Putamen (tissue), 1 donor: ENCODE results near the gene SDHC.

Experiments used
- DNase-seq: peaks from one replicate; pipeline ENCODE4 v3.0.0-alpha.2; 2016; ENCODE audit warnings: low spot score

SDHC gene, protein sequence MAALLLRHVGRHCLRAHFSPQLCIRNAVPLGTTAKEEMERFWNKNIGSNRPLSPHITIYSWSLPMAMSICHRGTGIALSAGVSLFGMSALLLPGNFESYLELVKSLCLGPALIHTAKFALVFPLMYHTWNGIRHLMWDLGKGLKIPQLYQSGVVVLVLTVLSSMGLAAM

DNA sequence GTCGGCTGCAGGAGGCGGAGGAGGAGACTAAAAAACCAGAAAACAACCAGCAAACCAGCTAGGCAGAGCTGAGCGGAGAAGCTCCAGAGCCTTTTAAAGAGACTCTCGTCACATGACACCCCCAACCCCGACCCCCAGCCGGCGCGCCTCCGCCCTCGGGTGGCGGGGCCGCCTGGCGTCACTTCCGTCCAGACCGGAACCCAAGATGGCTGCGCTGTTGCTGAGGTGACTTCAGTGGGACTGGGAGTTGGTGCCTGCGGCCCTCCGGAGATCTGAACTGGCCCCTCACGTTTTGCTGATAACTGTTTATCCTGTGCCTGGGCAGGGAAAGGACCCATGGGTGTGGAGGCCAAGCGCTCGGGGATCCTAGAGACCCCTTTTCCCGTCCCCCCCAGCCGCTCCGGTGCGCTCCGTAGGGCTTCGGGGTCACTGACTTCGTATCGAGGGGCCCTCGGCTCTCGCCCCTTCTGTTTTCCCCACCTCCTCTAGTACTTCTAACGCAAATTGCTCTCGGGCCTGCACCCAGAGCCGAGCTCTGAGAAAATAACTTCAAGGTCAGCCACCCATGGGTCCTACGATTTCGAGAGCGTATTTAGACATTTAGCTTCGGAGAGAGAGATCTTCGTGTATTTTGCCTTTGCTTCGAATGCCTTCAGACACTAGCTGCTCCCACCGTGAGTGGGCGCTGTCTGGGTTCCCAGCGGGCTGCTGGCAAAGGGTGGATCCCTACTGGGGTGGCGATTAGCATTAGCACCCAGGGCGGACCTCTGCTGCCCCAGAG is at the start of gene SDHC:
Gene SDHC, plus strand, starts transcription at position 181 of the 781 bp plus-strand sequence. Its CDS starts 25 bp downstream, at position 206.
- DNase-seq: peak; percentile 94

- no peak for DNase-seq
Observed at GRCh38 chr1:161265305-161265704, 48.9 kb upstream of the SDHC start.

DNA sequence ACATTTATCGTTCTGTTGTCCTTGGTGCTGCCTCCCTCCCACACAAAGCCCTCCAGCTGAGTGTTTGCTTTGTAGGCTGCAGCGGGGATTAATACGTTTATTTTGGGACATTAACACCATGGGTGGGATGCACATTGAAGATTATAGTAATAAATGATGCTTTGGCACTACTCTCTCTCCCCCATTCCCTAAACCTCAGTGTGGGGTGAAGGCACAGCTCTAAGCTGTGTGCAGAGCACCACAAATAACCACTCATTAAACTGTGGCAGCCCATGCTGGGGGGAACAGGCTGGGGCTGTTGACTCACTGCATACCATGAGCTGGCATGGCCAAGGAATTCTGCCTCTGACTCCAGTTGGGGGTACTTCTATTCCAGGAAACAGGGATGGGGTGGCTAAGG is 48.0 kb upstream of the SDHC start:
- DNase-seq: no peak

- DNase-seq: no peak
Observed at GRCh38 chr1:161266836-161267235, 47.3 kb upstream of the SDHC start.

- no peak for DNase-seq
Observed at GRCh38 chr1:161267321-161267720, 46.9 kb upstream of the SDHC start.

GRCh38 chr1:161273402-161273801 is 40.8 kb upstream of the SDHC start:
- DNase-seq: no peak

DNA sequence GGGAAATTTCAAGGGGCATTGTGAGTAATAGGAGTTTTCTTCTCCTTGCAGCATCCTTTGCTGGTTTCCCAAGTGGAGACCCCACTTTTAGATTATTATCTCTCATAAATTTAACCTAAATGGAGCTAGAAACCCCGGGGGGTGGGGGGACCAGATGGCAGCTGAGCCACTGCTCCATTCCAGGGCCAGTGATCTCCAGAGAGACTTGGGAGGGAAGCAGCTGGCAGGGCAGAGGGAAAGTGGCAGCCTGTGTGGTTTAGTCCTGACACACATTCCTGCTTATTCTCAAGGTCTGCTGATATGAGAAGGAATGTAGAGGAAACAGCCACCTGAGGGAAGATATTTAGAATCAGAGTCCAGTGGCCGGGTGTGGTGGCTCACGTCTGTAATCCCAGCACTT is 39.3 kb upstream of the SDHC start:
- DNase-seq: no peak

- DNase-seq: no peak
Observed at GRCh38 chr1:161282991-161283390, 31.2 kb upstream of the SDHC start.

- DNase-seq: no peak
Observed at GRCh38 chr1:161285113-161285512, 29.1 kb upstream of the SDHC start.

DNA sequence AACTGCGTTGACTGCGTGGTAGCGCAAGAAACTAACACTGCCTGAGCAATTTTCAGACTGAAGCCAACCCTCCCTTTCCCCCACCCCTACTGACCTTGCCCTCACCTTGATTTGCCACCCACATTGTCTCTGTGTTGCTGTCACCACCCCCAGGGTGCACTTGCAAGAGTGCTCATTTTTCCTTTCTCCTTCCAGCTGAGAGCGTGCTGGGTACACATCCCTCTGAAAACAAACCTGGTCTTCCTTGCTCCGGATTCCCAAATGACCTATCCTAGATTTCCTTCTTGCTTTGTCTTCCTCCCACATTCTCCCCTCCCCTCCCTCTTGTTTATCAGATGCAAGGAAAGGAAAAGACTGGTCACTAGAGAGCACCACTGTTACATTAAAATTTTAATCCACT is 28.7 kb upstream of the SDHC start:
- DNase-seq: peak; percentile 46

- no peak for DNase-seq
Observed at GRCh38 chr1:161287482-161288054, 26.6 kb upstream of the SDHC start.

GRCh38 chr1:161290779-161291178 is 23.4 kb upstream of the SDHC start:
- DNase-seq: no peak

- no peak for DNase-seq
Observed at GRCh38 chr1:161297415-161297814, 16.8 kb upstream of the SDHC start.

DNA sequence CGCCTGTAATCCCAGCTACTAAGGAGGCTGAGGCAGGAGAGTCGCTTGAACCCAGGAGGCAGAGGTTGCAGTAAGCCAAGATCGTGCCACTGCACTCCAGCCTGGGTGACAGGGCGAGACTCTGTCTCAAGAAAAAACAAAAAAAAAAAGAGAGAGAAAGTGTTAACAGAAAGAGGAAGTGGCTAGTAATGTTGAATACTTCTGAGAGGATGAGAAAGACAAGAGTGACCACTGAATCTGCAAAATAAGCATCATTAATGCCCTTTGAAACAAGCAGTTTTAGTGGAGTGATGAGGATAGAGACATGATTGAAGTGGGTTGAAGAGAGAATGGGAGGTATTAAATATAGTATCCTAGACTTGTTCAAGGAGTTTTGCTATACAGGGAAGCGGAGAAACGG is 16.1 kb upstream of the SDHC start:
- DNase-seq: no peak

DNA sequence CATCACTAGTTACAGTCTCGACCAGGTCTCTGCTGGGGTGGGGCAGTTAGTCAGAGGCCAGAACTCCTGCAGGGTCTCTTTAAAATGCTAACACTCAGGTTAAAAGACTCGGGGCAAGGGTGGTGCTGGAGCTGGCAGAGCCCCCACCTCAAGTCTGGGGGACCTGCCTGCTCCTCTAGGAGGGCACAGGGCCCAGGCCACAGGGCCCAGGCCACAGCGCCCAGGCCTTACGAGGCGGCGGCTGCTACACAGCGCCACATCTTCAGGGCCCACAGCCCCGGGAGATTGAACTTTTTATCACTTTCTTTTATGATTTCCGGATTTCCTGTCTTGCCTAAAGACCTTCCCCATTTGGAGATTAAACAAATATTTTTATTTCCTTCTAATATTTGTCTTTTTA is 14.8 kb upstream of the SDHC start:
- DNase-seq: no peak

DNA sequence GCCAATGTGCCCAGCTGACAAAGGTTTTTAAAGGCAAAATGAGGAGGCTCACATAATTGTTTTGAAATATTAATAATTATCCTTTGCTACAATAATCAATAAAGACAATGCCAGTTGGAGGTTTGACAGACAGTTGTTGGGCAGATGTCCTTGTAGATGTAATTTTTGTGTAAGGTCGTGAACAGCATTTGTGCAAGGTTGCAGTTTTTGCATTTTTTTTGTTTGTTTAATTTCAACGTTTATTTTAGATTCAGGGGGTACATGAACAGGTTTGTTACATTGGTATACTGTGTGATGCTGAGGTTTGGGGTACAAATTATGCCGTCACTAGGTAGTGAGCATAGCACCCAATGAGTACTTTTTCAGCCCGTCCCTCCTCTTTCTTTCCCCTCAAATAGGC is 13.7 kb upstream of the SDHC start:
- DNase-seq: no peak

GRCh38 chr1:161304927-161305866 is 9.0 kb upstream of the SDHC start:
- DNase-seq: no peak

- peak; percentile 74 for DNase-seq
Observed at GRCh38 chr1:161305867-161306519, 8.2 kb upstream of the SDHC start.

DNA sequence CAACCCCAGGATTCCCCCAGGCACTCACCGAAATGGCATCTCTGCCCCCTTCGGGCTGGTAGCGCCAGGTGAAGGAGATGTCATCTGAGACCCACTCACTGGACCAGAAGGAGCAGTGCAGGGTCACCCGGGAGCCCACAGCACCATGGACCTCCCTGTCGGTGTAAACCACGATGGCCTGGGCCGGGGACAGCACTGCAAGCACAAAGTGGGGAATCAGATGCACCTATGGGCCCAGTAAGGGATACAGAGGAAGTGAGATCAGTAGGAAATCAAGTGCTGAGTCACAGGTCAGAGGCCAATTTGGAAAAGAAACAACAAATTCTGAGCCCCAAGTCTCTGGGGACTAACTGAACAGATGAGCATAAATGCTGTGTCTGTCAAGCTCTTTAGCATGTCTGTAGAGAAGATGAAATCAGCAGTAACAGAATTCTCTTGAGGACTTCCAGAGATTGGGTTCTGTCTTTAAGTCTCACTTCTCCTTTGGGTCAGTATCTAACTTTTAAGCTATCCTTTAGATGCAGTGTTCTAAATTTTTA is 6.9 kb upstream of the SDHC start:
- DNase-seq: no peak

DNA sequence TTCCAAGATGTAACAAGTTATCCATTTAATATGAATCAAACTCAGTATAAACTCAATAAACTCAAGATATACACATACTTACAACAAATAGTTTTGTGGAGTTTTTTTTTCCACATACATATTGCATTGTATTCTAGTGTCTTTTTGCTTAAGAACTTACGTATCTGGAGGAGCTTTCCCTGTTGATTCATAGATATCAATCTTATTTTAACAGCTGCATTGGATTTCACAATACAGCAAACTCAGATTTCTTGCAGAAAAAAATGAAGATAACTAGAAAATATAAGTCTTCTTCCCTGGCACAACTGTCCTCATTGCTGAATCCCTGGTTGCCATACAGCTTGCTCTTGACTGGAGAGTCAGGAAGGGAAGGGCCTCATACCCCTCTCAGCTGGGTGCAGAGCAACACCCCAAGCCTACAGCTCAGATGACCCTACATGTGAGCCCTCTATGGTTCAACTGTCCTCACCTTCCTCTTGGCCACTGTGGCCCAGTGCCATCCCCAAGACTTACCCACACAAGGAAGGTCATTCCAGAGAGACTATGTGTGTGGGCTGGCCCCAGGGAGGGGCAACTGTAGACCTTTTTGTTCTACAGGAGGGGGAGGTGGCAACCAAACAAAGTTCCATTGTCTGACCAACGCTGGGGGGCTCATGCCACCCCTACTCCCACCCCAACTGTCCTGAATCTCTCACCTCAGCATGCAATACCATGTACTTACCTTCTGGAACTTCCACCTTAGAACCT is 6.1 kb upstream of the SDHC start:
- DNase-seq: no peak

DNA sequence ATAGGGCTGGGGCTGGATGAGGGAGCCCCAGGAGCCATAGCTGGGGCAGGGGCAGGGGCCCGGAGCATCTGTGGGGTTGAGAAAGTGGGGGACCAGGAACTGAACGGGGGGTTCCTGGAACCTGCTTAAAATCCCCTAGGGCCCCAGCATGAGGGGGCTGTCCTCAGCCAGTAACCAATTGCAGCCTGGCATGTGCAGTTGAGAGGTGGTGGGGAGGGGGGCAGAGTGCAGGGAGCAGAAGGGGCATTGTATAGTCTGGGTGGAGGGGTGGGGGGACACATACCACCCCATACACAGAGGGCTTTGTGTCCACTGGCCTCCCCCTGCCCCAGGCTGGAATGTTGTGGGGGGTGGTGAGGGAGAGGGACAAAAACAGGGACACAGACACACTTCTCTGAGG is 4.3 kb upstream of the SDHC start, which contains the start of gene MPZ:
Gene MPZ, minus strand, starts transcription at position 101 of the 400 bp plus-strand sequence. Its CDS starts 63 bp downstream, at position 38.
- no peak for DNase-seq
